Stimulated activated CD4-positive, alpha-beta T cell treated with anti-CD3 and anti-CD28 coated beads, Interleukin-4, amount 100 ng/mL, for 4 hours (primary cell): ENCODE data around the gene ATOSB.
A peak's percentile ranks its signal among the peaks of the same experiment; 100 is the strongest.

Experiments used
- DNase-seq, 2 experiments: peaks; one replicate each; pipeline ENCODE4 v3.0.0-alpha.2; 2020

The ATOSB gene

DNA sequence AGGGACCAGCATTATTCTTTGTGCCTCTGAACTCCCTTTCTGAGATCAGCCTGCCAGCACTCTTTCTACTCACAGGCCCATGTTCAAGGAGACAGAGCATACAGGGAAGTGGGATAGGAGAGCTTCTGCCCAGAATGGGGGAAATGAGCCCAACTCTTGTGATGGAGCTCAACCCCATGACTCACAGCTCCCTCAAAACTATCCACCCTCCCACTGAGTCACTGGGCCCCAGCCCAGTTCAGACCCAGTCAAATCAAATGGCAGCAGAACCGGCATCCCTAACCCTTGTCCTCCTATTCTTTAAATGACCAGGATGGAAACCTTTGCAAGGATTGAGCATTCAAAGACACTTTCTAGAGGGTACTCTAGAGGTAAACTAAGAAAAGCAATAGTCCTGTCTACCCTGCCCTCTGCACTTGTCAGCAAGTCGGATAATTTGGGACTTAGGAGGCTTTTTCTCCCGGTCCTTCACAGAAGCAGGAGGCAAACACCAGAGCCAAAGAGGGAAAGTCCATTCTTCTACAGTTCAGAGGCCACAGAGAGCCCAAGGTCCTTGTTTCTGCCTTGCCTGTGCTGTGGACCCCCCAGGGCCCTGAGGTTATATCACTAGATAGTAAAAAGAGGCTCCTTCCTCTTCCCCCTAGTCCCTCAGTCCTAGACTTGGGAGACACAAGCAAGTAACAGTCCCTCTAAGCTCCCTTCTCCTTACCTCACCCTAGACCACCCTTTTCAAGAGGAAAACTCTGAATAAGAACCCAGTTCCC, 3.2 kb downstream of the ATOSB start:
- no peak for DNase-seq

DNA sequence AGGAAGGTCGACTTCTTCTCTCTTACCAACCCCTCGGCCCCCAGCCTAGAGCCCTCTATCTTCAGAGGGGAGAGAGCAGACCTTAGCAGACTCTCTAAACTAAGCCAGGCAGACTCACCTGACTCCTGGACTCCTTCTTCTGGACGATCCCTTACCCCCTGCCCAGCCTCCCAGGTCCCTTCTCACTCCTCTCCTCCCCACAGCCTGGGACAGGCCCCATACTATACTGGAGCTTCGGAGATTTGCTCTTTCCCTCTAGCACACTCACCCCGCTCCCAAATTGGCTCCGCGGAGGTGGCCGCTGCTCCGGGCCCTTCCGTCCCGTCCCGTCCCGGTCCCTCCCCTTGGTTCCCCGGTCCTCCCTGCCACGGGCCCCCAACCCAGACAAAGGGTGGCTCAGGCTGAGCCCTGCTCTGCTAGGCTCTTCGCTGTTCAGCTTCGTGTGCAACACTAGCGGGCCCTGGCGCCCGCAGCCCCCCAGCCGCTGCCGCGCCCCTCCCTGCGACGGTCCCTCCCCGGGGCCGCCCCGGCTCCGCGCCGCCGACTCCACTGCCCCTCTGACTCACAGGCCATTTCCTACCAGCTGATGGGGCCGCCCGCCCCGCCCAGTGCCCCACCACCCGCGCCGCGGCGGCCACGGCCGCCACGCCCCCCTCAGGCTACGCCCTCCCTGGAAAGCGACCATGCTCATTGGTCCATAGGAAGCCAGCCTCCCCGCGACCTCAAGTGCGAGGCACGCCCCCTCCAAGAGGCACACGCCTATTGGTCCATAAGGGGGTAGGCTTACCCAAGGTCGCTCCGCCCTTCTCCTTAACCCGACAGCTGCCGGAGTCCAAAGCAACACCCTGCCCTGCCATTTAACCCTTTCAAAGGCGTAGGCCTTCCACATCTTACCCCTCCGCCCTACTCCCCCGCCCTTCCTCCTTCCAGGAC, 4.4 kb downstream of the ATOSB start:
- DNase-seq, result peak; percentile 93 to 96

DNA sequence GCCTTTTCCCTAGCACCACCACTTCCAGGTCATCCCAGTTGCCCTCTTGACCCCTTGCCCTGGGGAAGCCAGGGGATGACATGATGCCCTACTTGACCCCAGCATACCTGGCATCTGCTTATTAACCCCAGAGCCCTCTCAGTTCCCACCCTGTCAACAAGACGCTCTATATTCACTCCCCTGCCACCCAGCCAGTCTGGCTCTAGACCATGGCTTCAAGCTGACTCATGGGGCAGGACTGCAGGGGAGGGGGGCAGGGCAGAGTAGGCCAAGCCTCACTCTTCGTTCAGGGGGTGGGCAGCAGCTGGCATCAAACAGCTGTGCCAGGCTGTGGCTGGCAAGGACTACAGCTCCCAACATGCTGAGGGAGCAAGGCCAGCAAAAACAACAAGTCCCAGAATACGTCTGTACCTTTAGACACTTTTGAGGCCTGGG, 5.3 kb downstream of the ATOSB start:
- DNase-seq, result no peak

DNA sequence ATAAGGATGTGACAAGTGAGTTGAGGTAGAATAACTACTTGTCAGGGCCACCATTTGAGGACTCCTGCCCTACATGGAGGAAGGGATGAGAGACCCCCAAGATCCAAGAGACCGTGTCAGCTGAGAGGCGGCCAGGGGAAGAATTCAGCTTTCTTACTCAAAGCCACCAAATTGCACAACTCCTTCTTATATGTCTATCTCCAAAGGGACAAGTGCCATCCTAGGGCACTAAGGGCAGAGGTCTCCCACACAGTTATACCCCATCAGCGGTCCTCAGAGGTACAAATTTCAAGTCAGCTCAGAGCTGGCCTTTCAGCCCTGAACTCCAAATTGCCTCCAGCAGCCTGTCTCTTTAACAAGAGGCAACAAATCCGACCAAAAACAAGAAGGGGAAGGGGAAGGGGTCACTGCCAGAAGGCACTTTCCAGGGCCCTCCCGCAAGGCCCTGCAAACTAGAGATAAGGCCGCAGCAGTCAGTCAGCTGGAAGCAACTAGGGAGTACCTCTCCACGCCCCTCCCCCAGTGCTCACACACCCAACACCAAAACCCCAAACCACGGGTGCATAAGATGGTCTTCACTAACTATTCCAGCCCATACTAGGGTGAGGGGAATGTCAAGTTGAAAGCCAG, 6.6 kb downstream of the ATOSB start:
- no peak for DNase-seq

DNA sequence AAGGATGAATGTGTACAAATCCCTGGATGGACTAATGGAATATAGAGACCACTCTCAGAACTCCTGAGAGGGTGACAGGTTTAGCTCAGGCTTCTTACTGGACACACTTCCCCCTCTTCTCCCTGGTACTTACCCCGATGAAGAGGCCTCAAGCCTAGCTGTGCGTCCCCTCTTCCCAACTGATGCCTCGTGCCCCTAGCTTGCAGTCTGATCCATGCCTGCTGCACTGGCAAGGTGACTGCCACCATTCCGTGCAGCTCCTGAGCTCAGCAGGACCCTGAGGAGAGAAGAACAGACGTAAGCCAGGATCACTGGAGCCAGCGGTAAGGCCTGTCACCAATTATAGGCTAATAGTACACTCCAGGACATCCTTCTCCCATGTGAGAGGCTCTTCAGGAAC, 7.2 kb downstream of the ATOSB start:
- DNase-seq, result no peak

DNA sequence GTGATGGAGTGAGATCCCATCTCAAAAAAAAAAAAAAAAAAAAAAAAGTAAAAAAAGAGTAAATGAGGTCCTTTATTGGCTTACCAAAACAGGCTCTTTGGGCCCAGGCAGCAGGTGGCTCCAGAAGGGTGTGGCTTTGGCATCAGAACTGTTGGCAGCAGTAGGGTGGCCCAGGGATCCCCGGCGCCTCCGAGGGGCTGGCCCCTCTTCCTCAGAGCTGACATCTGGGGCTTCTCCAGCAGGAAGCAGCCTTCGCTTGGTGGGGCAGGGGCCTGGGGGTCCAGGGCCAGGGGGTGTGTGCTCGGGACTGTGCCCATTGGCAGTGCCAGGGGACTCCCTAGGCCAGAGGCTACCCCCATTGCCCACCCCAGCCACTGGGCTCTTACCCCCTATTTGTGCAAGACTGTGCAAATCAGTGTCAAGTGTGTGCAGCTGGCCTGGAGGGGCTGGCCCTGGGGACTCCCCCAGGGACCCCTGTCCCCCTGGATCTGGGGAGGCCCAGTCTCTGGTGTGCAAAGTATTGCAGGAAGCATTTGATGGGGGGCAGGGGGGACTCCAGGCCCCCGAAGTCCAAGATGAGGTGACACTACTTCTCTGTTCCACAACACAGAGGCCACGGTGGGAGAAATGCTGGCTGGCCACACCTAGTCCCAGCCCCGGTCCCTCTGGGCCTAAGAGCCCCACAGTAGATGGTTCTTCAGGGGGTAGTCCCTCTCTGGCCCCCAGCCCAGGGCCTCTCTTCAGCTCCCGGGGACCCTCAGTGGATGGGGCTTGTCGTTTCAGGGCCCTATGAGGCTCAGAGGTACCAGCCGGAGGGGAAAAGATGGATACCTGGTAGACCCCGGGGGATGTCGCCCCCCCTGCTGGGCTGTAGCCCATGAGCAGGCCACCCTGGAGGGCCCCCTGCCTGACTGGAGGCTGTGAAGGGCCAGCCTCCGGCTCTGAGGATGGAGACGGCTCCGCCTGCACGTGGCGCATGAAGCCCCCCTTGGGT, 8.1 kb downstream of the ATOSB start:
- DNase-seq, result no peak

DNA sequence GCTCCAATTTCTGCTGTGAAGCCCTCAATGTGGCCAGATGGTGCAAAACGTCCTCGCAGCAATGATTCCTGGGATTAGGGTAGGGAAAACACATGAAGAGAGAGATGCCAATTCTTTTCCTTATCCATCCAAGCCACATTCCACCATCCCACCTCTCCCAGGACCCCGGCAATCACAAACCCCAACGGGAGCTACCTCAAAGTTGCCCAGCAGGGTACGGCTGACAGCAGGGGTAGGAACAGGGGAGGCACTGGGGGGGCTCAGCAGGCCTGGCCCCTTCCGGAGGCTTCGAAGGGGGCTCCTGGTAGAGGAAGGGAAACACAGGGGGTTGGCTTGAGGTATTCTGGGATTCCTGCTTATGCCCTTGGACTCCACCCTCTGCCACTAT, 9.3 kb downstream of the ATOSB start:
- DNase-seq, result no peak

DNA sequence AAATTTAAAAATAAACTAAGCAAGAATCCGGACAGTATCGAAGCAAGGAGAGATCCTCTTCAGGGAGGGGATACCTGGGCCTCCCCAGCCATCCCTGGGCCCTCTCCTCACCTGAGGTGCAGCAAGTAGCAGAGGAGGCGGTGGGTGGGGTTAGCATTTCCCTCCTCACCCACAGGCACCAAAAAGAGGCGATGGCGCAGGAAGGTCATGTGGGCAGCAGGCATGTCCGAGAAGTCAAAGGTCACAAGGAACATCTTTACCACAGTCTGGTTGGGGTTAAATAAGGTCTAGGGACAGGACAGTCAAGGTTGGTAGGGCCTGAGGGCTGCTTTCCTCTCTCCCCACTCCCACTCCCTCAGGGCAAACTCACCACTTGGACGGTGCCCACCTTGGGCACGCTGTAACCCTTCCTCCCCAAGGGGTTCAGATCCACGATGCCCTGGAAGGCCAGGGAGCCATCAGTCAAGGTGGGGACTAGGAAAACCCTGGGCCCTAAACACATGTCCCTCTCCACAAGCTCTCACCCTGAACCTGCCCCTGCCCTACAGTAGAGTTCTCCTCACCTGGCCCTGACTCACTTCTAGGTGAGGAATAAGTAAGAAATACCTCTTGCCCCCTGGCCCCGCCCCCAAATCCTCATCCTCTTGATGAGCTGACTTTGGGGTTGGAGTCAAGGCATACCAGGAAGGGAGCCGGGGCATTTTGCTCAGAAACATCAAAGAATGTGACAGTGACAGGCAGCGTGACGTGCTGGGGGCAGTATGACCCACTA, 9.9 kb downstream of the ATOSB start:
- no peak for DNase-seq

DNA sequence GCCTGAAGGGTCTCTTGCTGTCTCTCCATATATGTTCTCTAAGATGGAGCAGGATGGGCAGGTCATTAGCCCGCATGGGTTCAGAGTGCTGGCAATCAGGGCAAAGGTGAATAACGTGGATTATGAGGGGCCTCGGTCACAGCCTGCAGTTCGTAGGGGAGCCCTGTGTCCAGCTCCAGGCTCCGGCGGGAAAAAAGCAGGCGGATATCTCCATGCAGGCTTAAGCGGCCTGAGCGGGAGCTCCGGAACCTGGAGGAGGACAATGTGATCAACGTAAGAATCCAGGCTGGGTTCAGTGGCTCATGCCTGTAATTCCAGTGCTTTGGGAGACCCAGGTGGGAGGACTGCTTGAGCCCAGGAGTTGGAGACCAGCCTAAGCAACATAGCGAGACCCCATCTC, 10.5 kb downstream of the ATOSB start:
- no peak for DNase-seq

DNA sequence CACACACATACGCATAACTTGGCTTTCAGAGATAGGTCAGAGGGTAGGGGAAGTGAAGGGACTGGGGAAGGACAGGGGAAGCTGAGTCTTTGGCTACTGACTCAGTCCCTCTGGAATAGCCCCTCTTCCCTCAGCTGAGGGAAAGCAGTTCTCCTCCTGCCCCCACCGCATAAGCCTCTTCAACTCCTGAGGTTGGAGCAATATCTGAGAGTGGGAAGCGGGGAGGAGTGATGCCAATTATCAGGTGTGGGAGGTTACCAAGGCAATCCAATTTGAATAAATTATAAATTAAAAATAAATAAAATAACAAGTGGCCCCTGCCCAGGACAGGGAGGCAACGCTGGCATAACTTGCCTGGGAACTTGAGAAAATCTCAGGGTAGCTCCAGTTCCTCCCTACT, 11.1 kb downstream of the ATOSB start:
- DNase-seq, result no peak

DNA sequence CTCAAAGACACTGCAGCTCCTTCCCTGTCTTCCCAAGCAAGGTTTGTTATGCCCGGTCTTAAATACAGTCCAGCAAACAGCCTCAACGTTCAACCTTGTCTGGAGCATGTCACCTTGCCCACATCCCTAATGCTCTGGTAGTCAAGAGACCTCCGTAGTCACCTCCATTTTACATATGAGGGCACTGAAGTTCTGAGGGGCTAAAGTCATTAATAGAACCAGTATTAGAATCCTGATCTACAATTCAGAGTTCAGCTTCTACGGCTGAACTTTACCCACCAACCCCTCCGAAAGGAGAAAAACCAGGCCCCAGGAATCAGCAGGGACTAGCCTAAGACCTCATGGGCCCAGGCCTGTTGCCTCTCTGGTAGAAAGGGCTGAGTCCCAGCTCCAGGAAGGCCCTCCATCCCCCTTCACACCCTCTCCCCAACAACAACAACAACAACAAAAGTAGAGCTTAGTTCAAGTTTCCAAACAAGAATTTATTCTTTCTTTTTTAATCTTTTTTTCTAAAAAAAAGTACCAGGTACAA, 11.9 kb downstream of the ATOSB start:
- no peak for DNase-seq

DNA sequence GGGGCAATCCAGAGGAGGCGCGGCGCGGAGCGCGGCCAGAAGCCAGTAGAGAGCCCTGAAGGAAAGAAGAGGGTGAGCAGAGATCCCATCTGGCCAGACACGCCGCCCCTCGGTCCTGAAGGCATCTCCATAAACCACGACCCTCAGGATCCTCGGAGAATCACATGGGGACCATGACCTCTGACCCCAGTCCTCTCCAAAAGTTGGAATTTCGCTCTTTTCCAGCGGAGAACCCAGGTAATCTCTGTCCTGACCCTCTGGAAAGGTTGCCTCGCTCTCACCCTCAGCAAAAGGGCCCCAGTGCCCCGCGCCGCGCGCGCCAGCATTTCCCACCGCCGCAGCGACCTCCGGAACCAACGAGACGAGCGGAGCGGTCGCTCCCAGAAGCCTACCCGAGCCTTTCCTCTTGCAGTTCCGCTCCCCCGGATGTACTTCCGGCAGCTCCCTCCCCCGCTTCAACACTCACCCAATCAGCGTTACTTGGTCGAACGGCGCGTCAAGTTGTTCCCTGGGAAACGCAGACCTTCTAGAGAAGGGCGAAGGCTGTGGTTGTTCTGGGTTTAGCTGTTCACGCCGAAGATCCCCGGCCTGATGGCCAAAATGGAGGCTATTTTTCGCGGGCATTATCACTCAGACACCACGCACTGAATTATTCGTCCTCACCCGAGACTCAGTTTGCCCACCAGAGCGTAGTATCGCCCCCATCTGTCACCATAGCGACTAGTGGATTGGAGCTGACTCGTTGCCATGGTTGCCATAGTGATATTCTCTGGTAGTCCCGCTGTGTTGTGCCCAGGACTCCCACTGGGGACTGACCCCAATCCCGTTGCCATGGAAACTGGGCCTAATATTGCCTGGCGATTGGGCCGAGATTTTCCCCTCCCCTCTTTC, 12.6 kb downstream of the ATOSB start, which contains the start of gene STOML2:
Gene STOML2, minus strand, starts transcription at position 363 of the 891 bp plus-strand sequence. Its CDS starts 37 bp downstream, at position 326.
- peak; percentile 84 to 93 for DNase-seq

DNA sequence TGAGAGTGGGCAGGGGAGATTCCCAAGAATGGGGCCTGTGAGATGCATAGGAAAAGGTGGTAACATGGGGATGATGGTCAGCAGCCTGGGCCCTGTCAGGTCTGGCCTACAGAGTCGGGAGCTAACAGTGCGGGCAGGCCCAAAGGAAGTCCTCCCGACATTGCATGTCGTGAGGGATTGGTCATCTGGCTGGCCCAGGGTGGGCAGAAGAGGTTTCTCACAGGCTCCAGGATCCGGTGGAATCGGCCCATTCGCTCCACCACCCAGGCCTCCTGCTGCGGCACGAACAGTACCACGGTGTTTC, 13.2 kb downstream of the ATOSB start:
- DNase-seq, result no peak

DNA sequence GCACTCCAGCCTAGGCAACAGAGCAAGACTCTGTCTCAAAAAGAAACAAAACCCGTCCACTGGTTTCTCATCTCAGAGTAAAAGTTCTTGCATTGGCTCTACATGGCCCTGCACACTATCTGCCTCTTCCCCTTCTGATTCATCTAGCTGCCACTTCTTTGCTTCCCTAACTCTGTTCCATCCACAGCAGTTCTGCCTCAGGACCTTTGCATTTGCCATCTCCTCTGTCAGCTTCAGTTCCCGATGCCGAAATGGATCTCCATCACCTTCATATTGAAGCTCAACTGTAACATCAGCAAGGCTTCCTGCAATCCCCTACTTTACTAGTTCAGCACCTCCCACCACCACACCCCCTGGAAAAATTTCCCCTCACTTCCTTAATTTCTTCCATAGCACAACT, 18.1 kb downstream of the ATOSB start:
- DNase-seq, result no peak

DNA sequence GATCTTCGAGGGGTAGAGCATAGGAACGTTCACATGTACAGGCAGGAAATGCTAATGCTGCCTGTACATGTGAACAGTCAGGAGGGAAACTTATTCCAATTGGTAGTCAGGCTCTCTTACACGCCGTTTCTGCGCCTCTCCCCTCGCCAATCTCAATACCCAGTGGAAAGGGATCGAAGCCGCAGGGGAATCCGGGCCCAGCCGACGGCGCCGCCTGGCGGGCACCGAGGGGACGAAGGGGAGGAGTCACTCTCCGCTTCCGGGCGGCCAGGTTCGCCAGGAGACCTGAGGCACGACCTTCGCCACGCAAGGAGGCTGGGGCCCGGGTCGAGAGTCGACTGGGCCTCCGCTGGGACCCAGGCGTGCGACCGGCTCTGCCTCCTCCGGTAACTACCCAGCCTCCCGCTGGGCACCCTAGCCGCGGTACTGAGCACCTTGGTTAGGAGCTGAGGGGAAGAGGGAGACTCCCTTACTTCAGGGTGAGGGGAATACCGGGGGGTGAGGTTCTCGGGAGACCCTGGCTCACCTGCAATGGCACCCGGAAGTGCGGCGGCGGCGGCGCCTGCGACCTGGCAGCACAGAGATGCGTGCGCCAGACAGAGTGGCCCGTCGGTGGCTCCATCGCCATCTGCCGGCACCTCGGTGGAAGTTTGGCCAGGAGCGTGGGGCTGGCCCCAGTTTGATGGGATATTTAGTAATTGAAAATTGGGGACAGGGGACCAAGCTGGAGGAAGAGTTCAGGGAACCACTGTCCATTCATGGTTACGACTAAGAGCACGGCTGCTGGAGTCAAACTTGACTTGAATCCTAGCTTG, 19.4 kb downstream of the ATOSB start, which contains the start of gene PIGO:
Gene PIGO, minus strand, starts transcription at position 557 of the 815 bp plus-strand sequence. CDS start 1,026 bp downstream, outside the sequence.
- DNase-seq, result peak; percentile 88

DNA sequence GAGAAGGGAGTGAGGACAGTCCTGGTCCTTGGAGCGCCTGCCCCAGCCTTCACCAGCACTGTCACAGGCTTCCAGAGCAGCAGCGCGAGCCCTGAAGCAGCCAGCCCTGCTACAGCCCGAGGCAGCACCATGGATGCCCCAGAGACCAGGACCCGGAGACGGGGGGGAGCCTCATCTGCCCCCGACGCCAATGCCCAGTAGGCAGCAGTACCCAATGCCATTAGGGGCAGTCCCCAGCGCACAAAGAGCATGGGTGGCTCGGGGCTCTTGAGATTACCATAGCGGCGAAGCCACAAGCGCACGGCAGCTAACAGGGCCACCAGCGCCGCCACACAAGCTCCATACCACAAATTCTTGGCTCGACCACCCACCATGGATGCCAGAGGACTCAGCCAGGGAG, 24.1 kb downstream of the ATOSB start:
- DNase-seq, result no peak

DNA sequence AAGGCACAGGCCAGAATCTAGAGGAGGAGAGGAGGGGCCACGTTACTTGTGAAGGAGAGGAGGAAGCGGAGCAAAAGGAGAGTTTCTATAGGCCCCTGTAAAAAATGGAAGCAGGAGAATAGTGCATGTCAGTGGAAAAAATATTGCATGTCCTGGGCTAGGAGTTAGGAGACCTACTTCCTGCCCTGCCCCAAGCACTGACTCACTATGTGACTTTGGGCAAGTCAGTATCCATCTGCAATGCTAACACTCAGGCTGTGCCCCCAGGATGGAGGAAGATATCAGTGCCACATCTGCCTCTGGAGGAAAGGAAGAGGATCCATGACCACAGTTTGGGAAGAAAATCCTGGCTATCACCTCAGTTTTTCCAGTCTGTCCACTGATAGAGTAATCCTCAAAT, 26.2 kb downstream of the ATOSB start:
- no peak for DNase-seq

DNA sequence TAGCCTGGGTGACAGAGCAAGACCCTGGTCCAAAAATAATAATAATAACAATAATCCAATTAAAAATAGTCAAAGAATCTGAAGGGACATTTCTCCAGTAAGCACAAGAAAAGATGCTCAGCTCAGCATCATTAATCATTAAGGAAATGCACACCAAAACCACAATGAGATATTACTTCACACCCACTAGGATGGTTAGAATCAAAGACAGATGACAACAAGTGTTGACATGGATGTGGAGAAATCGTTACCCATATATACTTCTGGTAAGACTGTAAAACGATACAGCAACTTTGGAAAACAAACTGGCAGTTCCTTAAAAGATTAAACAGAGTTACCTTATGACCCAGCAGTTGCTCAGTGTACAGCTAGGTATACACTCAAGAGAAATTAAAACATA, 30.6 kb downstream of the ATOSB start:
- no peak for DNase-seq
